NB4 (cell line): ENCODE data around the gene AKNA.

Source experiments
- DNase-seq: peaks from one replicate; pipeline ENCODE4 v3.0.0; 2010; ENCODE audit warnings: low read depth
- H3K4me3 ChIP-seq: one replicate; pipeline ENCODE4 v1.5.1; 2011; ENCODE audit warnings: mild to moderate bottlenecking, low read depth, low read length, moderate library complexity
- MAX ChIP-seq: IDR thresholded peaks from 2 replicates; pipeline ENCODE4 v1.6.1; 2011; ENCODE audit warnings: low read depth, low read length
- MYC ChIP-seq: IDR thresholded peaks from 2 replicates; pipeline ENCODE4 v1.6.1; 2011; ENCODE audit warnings: low read depth, low read length
- POLR2A ChIP-seq: IDR thresholded peaks from 2 replicates; pipeline ENCODE4 v1.6.1; 2011; ENCODE audit warnings: mild to moderate bottlenecking; ENCODE audit not compliant: insufficient read length; ENCODE audit errors: extremely low read depth
- TF ChIP-seq, protein P1 (sequence below): IDR thresholded peaks from one replicate; pipeline ENCODE4 v1.5.1; 2012; ENCODE audit warnings: low read depth, low read length

The AKNA gene

GRCh38 chr9:114404531-114404930 lies 16.7 kb upstream of the AKNA start:
- no peak overlapping the region for H3K4me3 ChIP-seq
- no peak for DNase-seq
- TF ChIP-seq, protein P1, sequence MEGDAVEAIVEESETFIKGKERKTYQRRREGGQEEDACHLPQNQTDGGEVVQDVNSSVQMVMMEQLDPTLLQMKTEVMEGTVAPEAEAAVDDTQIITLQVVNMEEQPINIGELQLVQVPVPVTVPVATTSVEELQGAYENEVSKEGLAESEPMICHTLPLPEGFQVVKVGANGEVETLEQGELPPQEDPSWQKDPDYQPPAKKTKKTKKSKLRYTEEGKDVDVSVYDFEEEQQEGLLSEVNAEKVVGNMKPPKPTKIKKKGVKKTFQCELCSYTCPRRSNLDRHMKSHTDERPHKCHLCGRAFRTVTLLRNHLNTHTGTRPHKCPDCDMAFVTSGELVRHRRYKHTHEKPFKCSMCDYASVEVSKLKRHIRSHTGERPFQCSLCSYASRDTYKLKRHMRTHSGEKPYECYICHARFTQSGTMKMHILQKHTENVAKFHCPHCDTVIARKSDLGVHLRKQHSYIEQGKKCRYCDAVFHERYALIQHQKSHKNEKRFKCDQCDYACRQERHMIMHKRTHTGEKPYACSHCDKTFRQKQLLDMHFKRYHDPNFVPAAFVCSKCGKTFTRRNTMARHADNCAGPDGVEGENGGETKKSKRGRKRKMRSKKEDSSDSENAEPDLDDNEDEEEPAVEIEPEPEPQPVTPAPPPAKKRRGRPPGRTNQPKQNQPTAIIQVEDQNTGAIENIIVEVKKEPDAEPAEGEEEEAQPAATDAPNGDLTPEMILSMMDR, result no peak
- TF ChIP-seq POLR2A (no peak), MAX (no peak), MYC (no peak)

GRCh38 chr9:114403153-114403756 lies 15.5 kb upstream of the AKNA start:
- H3K4me3 ChIP-seq, result no peak overlapping the region
- TF ChIP-seq MYC (no peak), MAX (no peak), POLR2A (no peak)
- TF ChIP-seq, protein P1, result no peak
- DNase-seq, result no peak

- TF ChIP-seq MYC (no peak), MAX (no peak), POLR2A (no peak)
- TF ChIP-seq, protein P1, result no peak
- H3K4me3 ChIP-seq, result no peak overlapping the region
- DNase-seq, result no peak
These were observed 13.6 kb upstream of the AKNA start for GRCh38 chr9:114401344-114401743.

GRCh38 chr9:114400772-114401171 lies 13.0 kb upstream of the AKNA start:
- no peak for TF ChIP-seq POLR2A
- TF ChIP-seq, protein P1, result no peak
- no peak for TF ChIP-seq MAX
- TF ChIP-seq MYC, result no peak
- H3K4me3 ChIP-seq, result no peak overlapping the region
- no peak for DNase-seq

DNA sequence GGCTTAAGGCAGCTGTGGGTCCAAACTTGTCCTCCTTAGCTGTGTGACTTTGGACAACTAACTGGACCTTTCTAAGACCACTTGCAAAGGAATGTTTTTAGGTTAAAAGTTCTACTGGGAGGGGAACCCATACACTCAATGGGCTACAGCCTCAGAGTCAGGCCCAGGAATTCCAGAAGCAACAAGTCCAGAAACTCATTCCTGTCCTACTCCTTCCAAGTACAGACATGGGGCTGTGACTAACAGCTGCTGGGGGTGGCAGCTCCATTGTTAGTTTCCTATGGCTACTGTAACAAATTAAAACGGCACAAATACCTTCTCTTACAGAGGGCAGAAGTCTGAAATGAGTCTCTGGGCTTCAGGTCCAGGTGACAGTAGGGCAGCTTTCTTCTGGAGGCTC lies 12.4 kb upstream of the AKNA start:
- no peak for DNase-seq
- no peak overlapping the region for H3K4me3 ChIP-seq
- no peak for TF ChIP-seq MAX
- TF ChIP-seq POLR2A, result no peak
- TF ChIP-seq MYC, result no peak
- TF ChIP-seq, protein P1, result no peak
